CD4-positive, alpha-beta T cell (primary cell): ENCODE data around the gene ACD. TPM values are rescaled to one million over a fixed set of nuclear protein-coding genes. Genes with fewer than 3 reads are reported as not detected.

Experiments used
- ATAC-seq: fragments of 200-7000 bp; cut with Tn5 transposase; one replicate; pipeline ENCODE4 v1.10.0; 2022; ENCODE audit warnings: mild to moderate bottlenecking; ENCODE audit not compliant: poor library complexity
- CTCF ChIA-PET: fragments of 350-600 bp; sonication (Branson Sonifier 250); formaldehyde crosslinking; loops from one replicate; lab custom pipeline; 2021; ENCODE audit warnings: antibody characterized with exemption, inconsistent platforms; lab: Charles Lee
- POLR2A ChIA-PET: fragments of 350-600 bp; sonication (Branson Sonifier 250); formaldehyde crosslinking; loops from one replicate; lab custom pipeline; 2021; ENCODE audit warnings: antibody characterized with exemption, inconsistent platforms; lab: Charles Lee
- DNase-seq, 14 experiments: peaks; one replicate each; pipeline ENCODE4 v3.0.0-alpha.2; 2013 to 2020; ENCODE audit warnings: mixed read lengths in 2 of 14
- H3K27ac ChIP-seq, 2 donors: one replicate each; pipeline versions ENCODE4 v1.5.1 to v1.7.0; 2013; ENCODE audit warnings: low read length in 2 of 2, low read depth in 1 of 2, mild to moderate bottlenecking in 1 of 2
- H3K27me3 ChIP-seq, 2 experiments: 1 replicate in 1 of 2; 2 replicates in 1 of 2; pipeline versions ENCODE4 v1.6.1 to v1.7.0; 2013; ENCODE audit warnings: low read length in 2 of 2, control low read depth in 1 of 2, mild to moderate bottlenecking in 1 of 2, moderate library complexity in 1 of 2; ENCODE audit not compliant: insufficient read depth in 2 of 2, control insufficient read depth in 1 of 2
- H3K36me3 ChIP-seq: one replicate; pipeline ENCODE4 v1.6.1; 2013; ENCODE audit warnings: low read length, control low read depth; ENCODE audit not compliant: insufficient read depth
- H3K4me1 ChIP-seq: one replicate; pipeline ENCODE4 v1.6.1; 2013; ENCODE audit warnings: low read length, control low read depth; ENCODE audit not compliant: insufficient read depth
- H3K4me3 ChIP-seq: one replicate; pipeline ENCODE4 v1.5.1; 2013; ENCODE audit warnings: mild to moderate bottlenecking, low read length, moderate library complexity
- H3K9me3 ChIP-seq, 2 experiments: 1 replicate in 1 of 2; 2 replicates in 1 of 2; pipeline versions ENCODE4 v1.6.1 to v1.7.0; 2013; ENCODE audit warnings: low read length in 2 of 2, mild to moderate bottlenecking in 2 of 2, control low read depth in 1 of 2, moderate library complexity in 1 of 2; ENCODE audit not compliant: control insufficient read depth in 1 of 2, insufficient read depth in 1 of 2
- H3K27ac Mint-ChIP-seq: one replicate; pipeline ENCODE4 v1.8.0; 2020; ENCODE audit warnings: mixed read lengths
- H3K27me3 Mint-ChIP-seq: one replicate; pipeline ENCODE4 v1.8.0; 2021; ENCODE audit warnings: mixed read lengths
- H3K36me3 Mint-ChIP-seq: one replicate; pipeline ENCODE4 v1.8.0; 2021; ENCODE audit warnings: low read depth, mixed read lengths
- H3K4me1 Mint-ChIP-seq: one replicate; pipeline ENCODE4 v1.8.0; 2021; ENCODE audit warnings: low read depth, mixed read lengths
- H3K4me3 Mint-ChIP-seq: one replicate; pipeline ENCODE4 v1.8.0; 2020; ENCODE audit warnings: mild to moderate bottlenecking, mixed read lengths
- H3K9me3 Mint-ChIP-seq: one replicate; pipeline ENCODE4 v1.8.0; 2020; ENCODE audit warnings: mixed read lengths
- intact Hi-C, 2 experiments: fragments of 100-400 bp; cut with DNase I in 1 of 2; cut with micrococcal nuclease in 1 of 2; formaldehyde crosslinking; loops; one replicate each; pipeline versions ENCODE4 v1.15.1 to v1.9.0; 2023 to 2025; cut with DNase I, micrococcal nuclease
- total RNA-seq, 174 experiments: library from RNA in 2 of 174; stranded (reverse) in 2 of 174; gene quantifications; one replicate each; pipeline ENCODE4 v1.2.3 and lab custom pipeline; 2021 to 2026
- TF ChIP-seq, protein P1 (sequence below): fragments of 200-600 bp; IDR thresholded peaks from one replicate; pipeline ENCODE4 v1.8.0; 2022; ENCODE audit warnings: antibody characterized with exemption, mild to moderate bottlenecking

Gene ACD
- total RNA-seq, 2 experiments from 2014 or later: 21.6 to 26.0 TPM

DNA sequence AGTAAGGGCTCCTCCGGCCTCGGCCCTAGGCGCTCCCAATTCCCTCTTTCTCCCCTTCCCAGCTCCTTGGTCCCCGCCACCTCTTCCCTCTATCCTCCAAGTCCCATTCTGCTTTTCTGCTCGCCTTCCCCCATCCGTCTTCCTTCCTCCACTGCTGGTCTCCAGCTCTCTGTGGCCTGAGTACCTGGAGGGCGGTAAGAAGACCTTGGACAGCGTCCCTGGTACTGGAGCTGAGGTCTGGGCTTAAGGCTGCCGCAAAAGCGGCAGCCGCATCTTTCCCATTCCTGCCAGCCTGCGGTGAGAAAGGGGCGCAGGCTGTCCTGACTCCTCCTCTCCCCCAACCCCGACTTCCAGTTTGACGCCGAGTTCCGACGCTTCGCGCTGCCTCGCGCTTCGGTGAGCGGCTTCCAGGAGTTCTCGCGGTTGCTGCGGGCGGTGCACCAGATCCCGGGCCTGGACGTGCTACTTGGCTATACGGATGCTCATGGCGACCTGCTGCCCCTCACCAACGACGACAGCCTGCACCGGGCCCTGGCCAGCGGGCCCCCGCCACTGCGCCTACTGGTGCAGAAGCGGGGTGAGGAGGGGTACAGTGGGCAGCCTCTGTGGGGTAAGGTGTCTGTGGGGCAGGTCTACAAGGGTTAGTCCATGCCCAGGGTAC is 1.2 kb upstream of the ACD start:
- H3K36me3 Mint-ChIP-seq: peaks cover 15% of the 10 kb centered on the region
- H3K4me1 Mint-ChIP-seq: peaks cover 39% of the 10 kb centered on the region
- H3K9me3 Mint-ChIP-seq: no peaks in the 10 kb centered on the region
- peak; percentile 1 for ATAC-seq
- Histone ChIP-seq H3K27ac (peak overlapping the region; percentile 79 to 93), H3K36me3 (peaks cover 25% of the 10 kb centered on the region), H3K9me3 (no peaks in the 10 kb centered on the region), H3K4me1 (peaks cover 45% of the 10 kb centered on the region), H3K27me3 (no peaks in the 10 kb centered on the region), H3K4me3 (peak overlapping the region; percentile 95)
- H3K27ac Mint-ChIP-seq: peak overlapping the region; percentile 94
- ChIA-PET CTCF (interaction anchor here (1.5 to 4.0 kb wide), 5 partner anchors 16 to 180 kb away, joined by 3 to 26 read pairs (median 4); partner anchors contain the start of genes ATP6V0D1, CARMIL2 and CTCF), POLR2A (interaction anchor here (0.6 to 3.9 kb wide), 10 partner anchors 16 to 633 kb away, joined by 3 to 52 read pairs (median 3); partner anchors contain the start of genes ATP6V0D1, CARMIL2, CTCF and NFATC3)
- DNase-seq: peak in 2 of 14 experiments; percentile 33 to 59
- intact Hi-C loops: loop anchor here in 1 of 2 experiments (5.0 kb wide), 1 partner anchor 146 kb away; the partner anchor contains the start of genes RANBP10 and TSNAXIP1
- H3K27me3 Mint-ChIP-seq: no peaks in the 10 kb centered on the region
- TF ChIP-seq, protein P1, sequence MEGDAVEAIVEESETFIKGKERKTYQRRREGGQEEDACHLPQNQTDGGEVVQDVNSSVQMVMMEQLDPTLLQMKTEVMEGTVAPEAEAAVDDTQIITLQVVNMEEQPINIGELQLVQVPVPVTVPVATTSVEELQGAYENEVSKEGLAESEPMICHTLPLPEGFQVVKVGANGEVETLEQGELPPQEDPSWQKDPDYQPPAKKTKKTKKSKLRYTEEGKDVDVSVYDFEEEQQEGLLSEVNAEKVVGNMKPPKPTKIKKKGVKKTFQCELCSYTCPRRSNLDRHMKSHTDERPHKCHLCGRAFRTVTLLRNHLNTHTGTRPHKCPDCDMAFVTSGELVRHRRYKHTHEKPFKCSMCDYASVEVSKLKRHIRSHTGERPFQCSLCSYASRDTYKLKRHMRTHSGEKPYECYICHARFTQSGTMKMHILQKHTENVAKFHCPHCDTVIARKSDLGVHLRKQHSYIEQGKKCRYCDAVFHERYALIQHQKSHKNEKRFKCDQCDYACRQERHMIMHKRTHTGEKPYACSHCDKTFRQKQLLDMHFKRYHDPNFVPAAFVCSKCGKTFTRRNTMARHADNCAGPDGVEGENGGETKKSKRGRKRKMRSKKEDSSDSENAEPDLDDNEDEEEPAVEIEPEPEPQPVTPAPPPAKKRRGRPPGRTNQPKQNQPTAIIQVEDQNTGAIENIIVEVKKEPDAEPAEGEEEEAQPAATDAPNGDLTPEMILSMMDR: no peak
- peak overlapping the region; percentile 94 for H3K4me3 Mint-ChIP-seq

DNA sequence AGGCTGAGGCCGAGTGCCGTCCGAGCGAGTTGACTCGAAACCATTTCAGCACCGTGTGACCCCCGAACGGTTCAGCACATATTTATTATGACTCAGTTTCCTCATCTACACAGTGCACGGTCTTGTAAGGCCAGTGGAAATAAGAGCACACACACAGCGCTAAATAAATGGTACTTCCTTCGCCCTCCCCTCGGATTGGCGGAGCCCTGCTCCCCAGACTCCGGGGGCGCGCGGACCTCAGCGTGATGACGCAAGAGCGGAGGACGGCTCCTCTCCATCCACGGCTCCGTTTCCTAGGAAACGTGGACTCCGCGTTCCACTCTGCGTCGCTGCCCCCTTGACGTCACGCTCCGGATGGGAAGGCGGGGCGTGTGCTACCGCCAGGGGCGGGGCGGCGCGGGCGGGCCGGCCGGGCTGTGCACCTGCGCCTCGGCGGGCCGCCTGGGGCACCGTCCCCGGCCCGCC is 536 bp upstream of the ACD start, which contains the start of gene PARD6A:
Gene PARD6A (plus strand): TSS at position 397 of the 465 bp plus-strand sequence. CDS start 79 bp downstream, outside the sequence.
- DNase-seq: peak; percentile 86 to 99 (median 93)
- CTCF ChIA-PET: interaction anchor here (0.8 to 4.0 kb wide), 8 partner anchors 7 to 380 kb away, joined by 3 to 26 read pairs (median 4); partner anchors contain the start of genes ATP6V0D1 and CTCF
- Mint-ChIP-seq H3K36me3 (peaks cover 21% of the 10 kb centered on the region), H3K4me1 (peaks cover 37% of the 10 kb centered on the region), H3K27me3 (no peaks in the 10 kb centered on the region), H3K9me3 (no peaks in the 10 kb centered on the region), H3K27ac (peak within 1 kb of the TSS; percentile 94), H3K4me3 (peak within 1 kb of the TSS; percentile 95)
- Histone ChIP-seq H3K27me3 (no peaks in the 10 kb centered on the region), H3K27ac (peak within 1 kb of the TSS; percentile 93 to 99), H3K9me3 (no peaks in the 10 kb centered on the region), H3K4me1 (peaks cover 38% of the 10 kb centered on the region), H3K4me3 (peak within 1 kb of the TSS; percentile 95), H3K36me3 (peaks cover 32% of the 10 kb centered on the region)
- intact Hi-C loops: loop anchor here in 1 of 2 experiments (1.0 to 5.0 kb wide), 2 partner anchors 98 to 147 kb away; partner anchors contain the start of genes CTCF, RANBP10 and TSNAXIP1
- TF ChIP-seq, protein P1: no peak
- peak; percentile 76 for ATAC-seq
- POLR2A ChIA-PET: interaction anchor here (0.9 to 3.9 kb wide), 17 partner anchors 14 to 632 kb away, joined by 3 to 74 read pairs (median 6); partner anchors contain the start of genes ATP6V0D1, CARMIL2, CTCF and GFOD2

DNA sequence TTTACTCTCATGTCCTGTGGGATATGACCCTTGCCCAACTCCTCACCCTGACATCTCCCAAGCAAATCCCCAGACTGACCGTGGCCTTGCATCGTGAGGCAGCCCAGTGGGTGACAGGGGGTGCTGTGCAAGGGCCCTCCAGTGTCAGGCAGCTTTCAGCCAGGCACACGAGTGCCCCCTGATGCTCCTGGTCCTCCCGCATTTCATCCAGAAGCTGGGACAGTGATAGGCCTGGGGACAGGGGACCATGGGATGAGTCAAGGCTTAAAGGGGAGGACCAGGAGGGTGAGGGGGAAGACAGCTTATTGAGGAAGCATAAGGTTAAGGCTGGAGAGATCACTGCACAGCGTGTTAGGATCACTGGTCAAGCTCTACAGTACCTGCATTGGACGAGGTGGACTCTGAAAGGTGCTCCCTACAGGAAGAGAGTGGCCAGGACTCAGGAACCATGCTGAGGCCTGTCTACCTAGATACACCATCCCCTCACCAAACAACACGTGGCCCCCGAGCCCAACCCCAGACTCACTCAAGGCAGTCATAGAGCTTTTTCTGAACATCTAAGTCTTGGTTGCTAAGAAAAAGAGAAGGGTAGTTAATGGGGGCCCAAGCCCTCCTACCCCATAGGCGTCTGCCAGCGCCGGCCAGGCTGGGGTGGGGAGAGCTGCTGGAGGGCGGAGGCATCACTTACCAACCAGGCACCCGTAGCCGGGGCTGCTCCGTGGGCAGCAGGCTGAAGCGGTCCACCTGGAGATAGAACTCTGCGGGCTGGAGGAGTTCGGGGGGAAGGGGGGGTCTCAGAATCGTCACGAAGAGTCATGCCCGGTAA is 998 bp downstream of the ACD start:
- Histone ChIP-seq H3K4me1 (peaks cover 36% of the 10 kb centered on the region), H3K27ac (peak overlapping the region; percentile 93 to 99), H3K4me3 (peak overlapping the region; percentile 95), H3K36me3 (peaks cover 47% of the 10 kb centered on the region), H3K27me3 (no peaks in the 10 kb centered on the region), H3K9me3 (no peaks in the 10 kb centered on the region)
- Mint-ChIP-seq H3K4me1 (peaks cover 24% of the 10 kb centered on the region), H3K4me3 (peak overlapping the region; percentile 95), H3K9me3 (no peaks in the 10 kb centered on the region), H3K27ac (peak overlapping the region; percentile 94), H3K27me3 (no peaks in the 10 kb centered on the region), H3K36me3 (peaks cover 32% of the 10 kb centered on the region)
- TF ChIP-seq, protein P1: no peak
- POLR2A ChIA-PET: interaction anchor here (1.1 to 3.9 kb wide), 6 partner anchors 13 to 178 kb away, joined by 3 to 74 read pairs (median 13); partner anchors contain the start of genes ATP6V0D1, CARMIL2, CTCF and GFOD2
- ATAC-seq (no peak), DNase-seq (peak in 1 of 14 experiments; percentile 35)
- CTCF ChIA-PET: interaction anchor here (0.7 to 4.0 kb wide), 6 partner anchors 9 to 178 kb away, joined by 3 to 26 read pairs (median 7); partner anchors contain the start of genes ATP6V0D1 and CARMIL2
- intact Hi-C loops: no loop called here
